T1000 (cell line): ENCODE results near the gene EGLN3.

Source experiments
- DNase-seq: peaks from one replicate; lab custom pipeline; 2025; ENCODE audit warnings: mixed read lengths; lab: John Stamatoyannopoulos, UW

The EGLN3 gene

GRCh38 chr14:33962016-33962415 is 11.1 kb upstream of the EGLN3 start:
- no peak for DNase-seq

GRCh38 chr14:33959692-33960151 is 8.8 kb upstream of the EGLN3 start:
- DNase-seq, result no peak

DNA sequence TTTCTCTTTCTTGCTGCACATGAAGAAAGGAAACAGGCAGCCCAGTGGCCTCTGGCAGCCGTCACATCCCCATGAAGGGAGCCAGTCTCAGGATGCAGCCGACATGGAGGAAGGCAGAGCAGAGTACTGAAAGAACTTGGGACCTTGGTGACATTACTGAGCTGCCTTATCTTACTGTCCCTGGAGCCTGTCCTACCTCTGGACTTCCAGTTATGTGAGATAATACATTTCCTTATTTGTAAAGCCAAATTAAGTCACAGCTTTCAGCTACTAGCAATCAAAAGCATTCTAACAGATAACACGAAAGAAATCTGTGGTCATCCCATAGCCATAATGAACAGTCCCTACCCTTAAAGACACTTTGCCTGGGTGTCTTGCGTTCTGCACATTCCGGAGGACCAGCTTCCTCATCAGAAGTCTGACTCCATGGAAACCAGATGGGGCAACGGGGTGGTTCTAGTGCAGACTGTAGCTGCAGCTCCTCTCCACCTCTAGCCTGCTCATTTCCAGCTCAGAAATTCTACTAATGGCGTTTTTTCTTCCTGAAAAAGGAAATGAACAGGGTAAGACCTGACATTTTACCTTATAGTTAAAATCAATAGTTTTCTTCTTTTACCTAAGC is 7.8 kb upstream of the EGLN3 start:
- DNase-seq, result no peak

GRCh38 chr14:33957993-33958392 is 7.1 kb upstream of the EGLN3 start:
- no peak for DNase-seq

DNA sequence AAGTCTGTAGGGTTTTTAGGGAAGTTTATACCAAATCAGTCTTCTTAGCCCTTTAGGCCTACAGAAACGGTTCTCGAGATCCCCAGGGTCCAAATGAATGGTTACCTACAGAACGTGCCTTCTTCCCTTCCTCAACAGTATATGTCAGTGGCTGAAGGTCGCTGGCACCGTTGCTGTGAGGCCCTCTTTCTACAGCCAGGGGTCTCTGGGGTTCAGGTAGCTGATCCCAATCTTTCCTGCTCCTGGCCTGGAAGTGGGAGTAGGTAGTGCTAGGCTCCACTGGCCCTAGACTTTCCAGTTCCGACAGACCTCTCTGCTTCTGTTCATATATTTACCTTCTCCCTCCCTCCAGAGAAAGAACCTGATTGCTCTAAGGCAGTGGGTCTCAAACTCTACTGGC is 6.4 kb upstream of the EGLN3 start:
- no peak for DNase-seq

- DNase-seq, result no peak
Observed at GRCh38 chr14:33956640-33957039, 5.8 kb upstream of the EGLN3 start.

DNA sequence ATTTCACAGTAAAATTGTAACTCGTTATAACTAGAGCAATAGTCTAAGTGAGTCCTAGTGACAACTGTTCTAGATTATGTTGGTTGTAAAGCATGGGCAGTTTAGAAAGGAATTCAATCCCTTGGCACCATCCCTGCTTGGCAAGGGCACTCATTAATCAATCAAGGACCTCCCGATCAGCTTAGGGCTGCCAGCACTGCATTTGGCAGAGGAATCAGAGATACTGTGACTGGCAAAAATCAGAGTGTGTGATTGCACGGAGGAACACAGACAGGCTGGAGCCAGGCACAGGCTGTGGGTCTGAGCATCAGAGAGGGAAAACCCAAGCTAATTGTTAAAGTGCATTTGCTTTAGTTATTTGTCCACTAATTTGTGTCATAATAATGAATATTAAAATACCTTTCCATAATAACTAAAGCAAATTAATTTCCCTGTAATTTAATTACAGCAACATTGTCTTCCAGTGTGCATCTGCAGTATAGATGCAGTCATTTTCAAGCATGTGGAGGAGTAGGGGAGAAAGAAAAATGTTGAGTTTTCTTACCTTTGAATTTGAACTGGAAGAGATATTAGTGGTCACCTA is 3.2 kb upstream of the EGLN3 start:
- no peak for DNase-seq

GRCh38 chr14:33952541-33952940 is 1.7 kb upstream of the EGLN3 start:
- DNase-seq, result no peak

- no peak for DNase-seq
Observed at GRCh38 chr14:33951183-33951840, 438 bp upstream of the EGLN3 start.

- DNase-seq, result no peak
Observed at GRCh38 chr14:33949411-33949893, 1.4 kb downstream of the EGLN3 start.

- no peak for DNase-seq
Observed at GRCh38 chr14:33948869-33949408, 1.9 kb downstream of the EGLN3 start.

GRCh38 chr14:33948145-33948868 is 2.6 kb downstream of the EGLN3 start:
- DNase-seq, result no peak

DNA sequence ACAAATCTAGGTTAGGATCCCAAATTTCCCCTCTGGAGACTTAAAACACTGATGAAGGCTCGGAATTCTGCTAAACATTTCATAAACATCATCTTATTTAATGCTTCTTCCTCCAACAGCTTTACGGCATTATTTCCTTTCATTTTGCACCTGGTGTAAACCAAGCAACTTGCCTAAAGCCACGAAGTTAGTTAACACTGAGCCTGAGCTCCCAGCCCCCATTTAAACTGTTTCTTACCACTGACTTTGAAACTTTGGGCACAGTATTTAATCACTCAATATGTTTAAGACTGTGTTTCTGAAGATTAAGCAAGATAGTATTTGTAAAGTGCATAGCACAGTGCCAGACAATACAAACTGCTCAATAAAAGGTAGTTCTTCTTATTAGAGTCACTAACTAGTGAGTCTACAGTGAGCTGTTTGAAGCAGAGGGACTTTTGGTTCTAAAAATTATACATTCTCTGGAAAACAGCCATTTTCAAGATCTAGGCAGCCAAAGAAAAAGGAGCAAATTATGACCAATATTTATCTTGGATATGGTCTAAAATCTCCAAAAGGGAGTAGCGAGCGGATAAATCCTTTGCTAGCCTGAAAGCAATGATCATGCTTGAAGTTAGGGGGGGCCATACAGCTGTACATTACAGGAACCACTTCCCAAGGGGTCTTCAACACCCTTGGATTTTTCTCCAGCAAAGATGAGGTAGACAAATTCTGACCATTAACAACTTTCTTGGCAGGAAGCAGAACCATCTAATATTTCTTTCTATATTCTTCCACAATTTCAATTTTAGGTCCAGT is 4.0 kb downstream of the EGLN3 start:
- no peak for DNase-seq

DNA sequence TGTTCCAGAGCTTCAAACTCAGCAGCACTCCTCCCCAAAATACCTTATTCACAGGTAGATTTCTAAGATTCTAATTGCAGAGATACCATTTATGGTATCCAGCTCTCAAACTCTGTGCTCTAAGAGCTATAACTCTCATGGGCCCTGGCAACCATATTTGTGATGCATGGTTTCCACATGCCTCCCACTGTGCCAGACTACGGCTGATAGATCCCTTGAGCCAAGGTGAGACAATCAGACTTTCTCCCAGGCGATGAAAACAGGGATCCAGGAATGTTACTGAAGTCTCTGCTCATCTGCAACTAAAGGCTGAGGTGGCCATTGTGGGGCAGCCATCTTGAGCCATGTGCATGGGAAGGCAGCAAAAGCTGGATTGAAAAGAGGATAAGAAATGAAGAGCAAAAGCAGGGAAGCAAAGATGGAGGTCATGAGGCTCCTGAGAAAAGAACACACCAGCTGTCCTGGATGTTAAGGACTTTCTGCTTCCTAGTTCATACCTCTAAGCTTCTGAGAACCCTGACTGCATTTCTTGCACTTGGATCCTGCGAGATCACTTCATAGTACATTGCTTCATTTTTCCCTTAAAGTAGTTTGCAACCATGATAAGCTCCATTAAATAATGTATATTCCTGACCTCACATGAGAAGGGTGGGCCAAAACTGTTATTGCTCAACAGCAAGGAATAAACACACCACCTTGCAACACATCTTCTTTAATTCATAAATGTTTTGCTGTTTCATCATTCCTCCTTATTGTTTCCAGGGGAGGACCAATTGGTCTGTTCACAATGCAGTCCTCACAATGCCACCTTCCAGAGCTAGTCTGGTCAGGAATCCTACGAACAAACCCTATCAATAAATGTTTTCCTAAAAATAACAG is 5.4 kb downstream of the EGLN3 start:
- DNase-seq, result no peak

GRCh38 chr14:33943096-33943883 is 7.6 kb downstream of the EGLN3 start:
- DNase-seq, result no peak

DNA sequence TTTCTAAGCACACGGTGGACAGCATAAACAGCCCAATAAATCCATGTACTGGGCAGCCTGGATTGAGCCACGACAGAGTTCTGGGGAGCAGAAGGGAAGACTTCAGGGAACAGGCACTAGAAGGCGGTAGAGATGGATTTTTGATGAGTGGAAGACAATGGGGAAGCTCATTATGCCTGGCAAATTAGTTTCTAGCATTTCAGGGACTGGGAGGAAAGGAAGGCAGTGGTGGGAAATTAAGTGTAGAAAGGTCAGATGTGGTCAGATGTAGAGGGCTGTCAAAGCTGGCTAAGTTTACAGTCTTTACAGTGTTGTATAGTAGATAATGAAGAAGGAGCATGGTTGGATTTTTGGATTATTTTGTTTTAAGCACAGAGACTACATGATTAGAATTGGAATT is 9.2 kb downstream of the EGLN3 start:
- no peak for DNase-seq

DNA sequence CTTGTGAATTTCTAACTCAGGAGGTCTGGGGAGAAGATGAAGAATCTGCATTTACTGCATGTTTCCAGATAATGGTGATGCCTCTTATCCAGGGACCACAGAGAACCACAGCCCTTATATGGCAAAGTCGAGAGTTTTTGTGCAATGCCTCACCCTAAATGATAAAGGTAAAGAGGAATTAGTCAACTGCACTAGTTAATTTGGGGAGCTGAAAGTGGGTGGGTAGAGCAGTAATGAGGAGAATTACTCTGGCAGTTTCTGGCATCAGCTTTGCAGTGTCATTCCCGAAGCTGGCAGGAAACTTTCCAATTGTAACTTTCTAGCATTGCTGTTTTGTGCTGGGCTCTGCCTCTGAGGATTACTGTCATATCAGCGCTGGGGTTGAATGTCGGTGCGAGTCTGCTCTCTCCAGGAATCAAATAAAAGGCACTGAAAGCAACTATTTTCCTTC is 10.3 kb downstream of the EGLN3 start:
- DNase-seq, result no peak

DNA sequence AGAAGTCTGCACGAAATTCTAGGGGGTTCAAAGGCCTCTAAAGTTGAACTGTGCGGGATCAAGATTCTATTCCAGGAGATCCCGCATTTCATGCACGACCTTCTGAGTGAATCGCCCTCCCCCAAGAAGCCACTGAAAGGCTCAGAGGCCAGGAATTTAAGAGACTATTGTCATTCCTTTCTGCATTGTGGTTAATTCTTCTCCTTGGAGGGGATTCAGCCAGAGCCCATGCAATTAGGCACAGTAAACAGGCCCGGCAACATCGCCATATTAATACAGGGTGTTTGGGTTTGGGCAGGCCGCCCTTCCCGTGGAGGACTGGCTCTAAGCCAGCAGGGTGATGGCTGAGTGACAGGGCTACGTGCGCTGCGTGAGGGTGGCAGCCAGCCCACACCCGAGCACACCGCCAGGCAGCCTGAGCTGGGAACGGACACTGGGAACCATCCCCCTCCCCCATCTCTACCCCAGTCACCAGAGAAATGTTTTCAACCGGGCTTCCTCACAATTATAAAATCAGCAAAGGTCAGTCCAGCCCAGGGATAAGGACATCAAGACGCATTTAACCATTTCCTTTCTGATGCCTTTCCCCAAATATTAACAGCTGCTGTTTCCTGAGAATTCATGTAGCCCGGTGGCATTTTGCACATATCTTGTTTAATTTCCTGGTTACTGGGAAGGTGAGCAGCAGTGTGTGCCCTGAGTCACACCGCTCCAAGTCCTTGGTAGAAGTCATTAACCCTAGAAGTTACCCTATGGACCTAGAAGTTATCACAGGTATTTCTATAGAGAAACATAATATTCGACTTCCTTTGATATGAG is 12.5 kb downstream of the EGLN3 start:
- no peak for DNase-seq

DNA sequence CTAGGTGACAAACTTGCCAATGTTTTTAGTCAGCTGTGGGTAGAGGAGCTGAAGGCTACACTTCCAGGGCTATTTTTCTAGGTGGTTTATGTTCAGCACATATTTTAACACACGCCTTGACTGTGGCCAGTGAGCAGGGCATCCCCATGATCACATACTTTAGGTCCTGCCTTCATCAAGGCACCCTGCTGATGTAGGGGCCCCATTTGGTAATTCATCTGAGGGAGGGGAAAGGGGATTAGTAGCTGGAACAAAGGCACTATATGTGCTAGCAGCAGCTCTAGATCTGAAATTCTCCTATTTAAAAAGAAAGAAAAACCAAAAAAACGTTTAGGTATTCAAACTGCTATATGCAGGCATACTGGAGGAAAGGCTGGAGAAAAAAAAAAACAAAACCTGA is 14.5 kb downstream of the EGLN3 start:
- no peak for DNase-seq
